HEK293T (cell line): ENCODE data around the gene KIF25.

ENCODE experiments used
- BHLHE40 ChIP-seq: fragments of 450-650 bp; IDR thresholded peaks from 2 replicates; pipeline ENCODE4 v1.6.1; 2016; ENCODE audit warnings: mild to moderate bottlenecking, moderate library complexity, borderline replicate concordance
- FOXK2 ChIP-seq: fragments of 450-650 bp; IDR thresholded peaks from 2 replicates; pipeline ENCODE4 v1.6.1; 2016; ENCODE audit warnings: mild to moderate bottlenecking
- FOXM1 ChIP-seq: fragments of 450-650 bp; IDR thresholded peaks from 2 replicates; pipeline ENCODE4 v1.6.1; 2017; ENCODE audit warnings: mild to moderate bottlenecking, borderline replicate concordance
- L3MBTL2 ChIP-seq: fragments of 450-650 bp; conservative IDR thresholded peaks from 2 replicates; pipeline ENCODE4 v1.6.1; 2016; ENCODE audit warnings: mild to moderate bottlenecking
- NFRKB ChIP-seq: fragments of 450-650 bp; IDR thresholded peaks from 2 replicates; pipeline ENCODE4 v1.6.1; 2016; ENCODE audit warnings: mild to moderate bottlenecking, moderate library complexity
- SP1 ChIP-seq: fragments of 450-650 bp; IDR thresholded peaks from 2 replicates; pipeline ENCODE4 v1.6.1; 2017
- SUZ12 ChIP-seq: fragments of 450-650 bp; IDR thresholded peaks from 2 replicates; pipeline ENCODE4 v1.6.1; 2016; ENCODE audit warnings: mild to moderate bottlenecking
- TARDBP ChIP-seq: fragments of 450-650 bp; IDR thresholded peaks from 2 replicates; pipeline ENCODE4 v1.6.1; 2016
- ZNF384 ChIP-seq: fragments of 450-650 bp; IDR thresholded peaks from 2 replicates; pipeline ENCODE4 v1.6.1; 2016
- TF ChIP-seq, protein P1 (sequence below): fragments of 450-650 bp; IDR thresholded peaks from 2 replicates; pipeline ENCODE4 v1.6.1; 2016

DNA sequence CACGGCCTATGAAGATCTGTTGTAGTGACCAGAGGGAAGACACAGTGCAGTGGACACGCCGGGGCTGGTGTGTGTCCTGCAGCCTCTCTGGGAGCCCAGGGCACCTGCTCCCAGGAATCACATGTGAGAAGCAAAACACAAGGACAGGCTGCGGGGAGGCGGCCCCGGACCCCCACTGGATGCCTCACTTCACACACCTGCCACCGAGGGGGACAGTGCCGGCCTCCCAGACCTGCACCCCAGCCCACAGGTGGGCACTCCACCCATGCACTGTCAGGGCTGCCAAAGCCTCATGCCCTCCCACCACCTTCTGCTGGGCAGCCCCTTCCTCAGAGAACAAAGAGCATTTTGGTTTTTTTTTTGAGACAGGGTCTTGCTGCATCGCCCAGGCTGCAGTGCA lies 54.2 kb downstream of the KIF25 start:
- no peak for TF ChIP-seq SUZ12
- no peak for TF ChIP-seq BHLHE40
- no peak for TF ChIP-seq NFRKB
- no peak for TF ChIP-seq L3MBTL2
- no peak for TF ChIP-seq FOXK2
- TF ChIP-seq FOXM1, result no peak
- TF ChIP-seq, protein P1, sequence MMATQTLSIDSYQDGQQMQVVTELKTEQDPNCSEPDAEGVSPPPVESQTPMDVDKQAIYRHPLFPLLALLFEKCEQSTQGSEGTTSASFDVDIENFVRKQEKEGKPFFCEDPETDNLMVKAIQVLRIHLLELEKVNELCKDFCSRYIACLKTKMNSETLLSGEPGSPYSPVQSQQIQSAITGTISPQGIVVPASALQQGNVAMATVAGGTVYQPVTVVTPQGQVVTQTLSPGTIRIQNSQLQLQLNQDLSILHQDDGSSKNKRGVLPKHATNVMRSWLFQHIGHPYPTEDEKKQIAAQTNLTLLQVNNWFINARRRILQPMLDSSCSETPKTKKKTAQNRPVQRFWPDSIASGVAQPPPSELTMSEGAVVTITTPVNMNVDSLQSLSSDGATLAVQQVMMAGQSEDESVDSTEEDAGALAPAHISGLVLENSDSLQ, result no peak
- no peak for TF ChIP-seq ZNF384
- TF ChIP-seq SP1, result no peak
- TF ChIP-seq TARDBP, result no peak
